Activated CD8-positive, alpha-beta memory T cell treated with anti-CD3 and anti-CD28 coated beads for 24 hours (primary cell): ENCODE data around the gene USP46.

ENCODE experiments used
- DNase-seq: peaks from one replicate; pipeline ENCODE4 v3.0.0-alpha.2; 2020

USP46 gene

GRCh38 chr4:52617336-52618020 lies 41.6 kb downstream of the USP46 start:
- DNase-seq: no peak

- no peak for DNase-seq
These were observed 44.9 kb downstream of the USP46 start for GRCh38 chr4:52614241-52614640.

DNA sequence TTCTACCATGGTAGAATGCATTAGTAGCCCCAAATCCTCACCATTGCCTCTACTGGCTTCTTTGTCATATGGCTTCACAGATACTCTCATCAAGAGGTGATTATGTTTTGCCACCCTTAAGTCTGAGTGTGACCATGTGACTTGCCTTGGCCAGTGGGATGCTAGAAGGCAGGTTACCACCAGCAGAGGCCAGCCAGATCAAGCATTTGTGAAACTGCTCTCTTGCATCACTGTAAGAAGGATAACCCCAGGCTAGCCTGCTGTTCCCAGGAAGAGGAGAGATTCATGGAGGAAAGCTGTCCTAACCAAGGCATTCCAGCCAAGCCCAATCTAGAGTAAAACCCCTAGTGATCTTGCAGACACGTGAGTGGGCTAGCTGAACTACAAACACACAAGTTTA lies 46.8 kb downstream of the USP46 start:
- DNase-seq: no peak

DNA sequence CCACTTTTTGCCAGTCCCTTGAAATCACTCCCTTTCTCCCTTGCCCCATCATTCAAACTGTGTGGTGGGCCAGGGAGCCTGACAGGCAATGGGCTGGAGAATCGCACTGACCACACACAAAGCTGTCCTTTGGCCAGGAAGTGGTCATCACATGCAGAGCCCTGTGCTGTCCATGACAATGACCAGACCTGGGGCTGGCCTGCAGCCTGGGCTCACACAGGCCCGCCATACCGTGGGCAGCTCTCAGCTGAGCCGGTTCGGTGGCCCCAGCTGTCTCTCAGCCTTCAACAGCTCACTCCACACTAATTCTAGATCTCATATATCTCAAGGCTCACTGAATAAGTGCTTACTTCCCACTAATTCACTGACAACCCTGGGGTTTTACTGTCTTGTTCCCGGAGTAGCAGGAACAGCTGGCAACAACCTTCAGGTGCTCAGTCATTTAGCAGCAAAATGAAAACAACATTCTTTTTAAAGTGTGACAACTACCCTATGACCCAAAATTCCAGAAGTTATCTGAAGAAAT lies 48.0 kb downstream of the USP46 start:
- DNase-seq: no peak

DNA sequence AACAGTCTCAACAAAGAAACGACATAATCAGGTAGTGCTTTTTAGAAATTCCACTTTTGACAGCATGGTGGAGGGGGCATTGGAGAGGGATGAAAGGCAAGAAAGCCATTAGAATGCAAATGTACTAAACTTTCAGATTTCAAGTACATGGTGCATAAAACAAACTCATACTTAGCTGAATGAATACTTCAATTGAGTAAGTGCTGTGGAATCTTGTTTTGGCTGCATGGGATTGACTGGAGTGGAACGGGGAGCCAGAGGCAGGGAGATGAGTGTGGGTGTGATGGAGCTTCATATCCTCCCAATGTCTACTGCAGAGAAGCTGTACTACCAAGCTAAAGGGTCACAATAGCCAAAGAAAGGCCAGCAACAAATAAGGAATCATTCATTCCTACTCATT lies 52.4 kb downstream of the USP46 start:
- DNase-seq: no peak

- DNase-seq: no peak
These were observed 53.1 kb downstream of the USP46 start for GRCh38 chr4:52606040-52606439.

DNA sequence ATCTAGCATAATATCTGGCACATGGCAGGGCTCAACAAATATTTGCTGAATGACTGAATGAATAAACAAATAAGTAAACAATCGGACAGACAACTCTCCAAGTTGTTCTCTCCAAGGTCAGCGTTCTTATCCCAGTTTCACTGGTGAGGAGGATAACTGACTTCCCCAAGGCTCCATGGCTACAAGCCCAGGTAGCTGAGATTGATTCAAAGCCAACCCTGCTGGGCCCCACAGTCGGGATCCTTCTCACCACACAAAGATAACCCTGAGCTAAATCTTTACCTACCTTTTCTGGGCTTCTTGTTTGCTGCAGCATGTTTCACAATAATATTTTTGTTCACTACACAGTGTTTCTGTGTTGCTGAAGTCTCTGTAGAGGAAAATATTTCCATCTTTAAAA lies 54.9 kb downstream of the USP46 start:
- DNase-seq: no peak

GRCh38 chr4:52600275-52600674 lies 58.8 kb downstream of the USP46 start:
- no peak for DNase-seq

GRCh38 chr4:52595001-52595400 lies 64.1 kb downstream of the USP46 start:
- DNase-seq: no peak

DNA sequence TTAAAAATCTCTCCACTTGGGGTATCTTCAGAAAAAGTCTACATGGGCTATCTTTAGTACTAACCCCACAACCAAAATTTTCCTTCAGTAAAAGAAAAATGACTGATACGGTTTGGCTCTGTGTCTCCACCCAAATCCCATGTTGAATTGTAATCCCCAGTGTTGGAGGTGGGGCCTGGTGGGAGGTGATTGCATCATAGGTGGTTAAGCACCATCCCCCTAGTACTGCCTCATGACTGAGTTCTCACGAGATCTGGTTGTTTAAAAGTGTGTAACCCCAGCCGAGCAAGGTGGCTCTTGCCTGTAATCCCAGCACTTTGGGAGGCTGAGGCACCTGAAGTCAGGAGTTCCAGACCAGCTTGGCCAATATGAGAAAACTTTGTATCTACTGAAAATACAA lies 66.8 kb downstream of the USP46 start:
- no peak for DNase-seq

GRCh38 chr4:52588771-52589591 lies 70.1 kb downstream of the USP46 start:
- DNase-seq: no peak

- DNase-seq: no peak
These were observed 71.0 kb downstream of the USP46 start for GRCh38 chr4:52588097-52588496.

GRCh38 chr4:52586069-52586468 lies 73.0 kb downstream of the USP46 start:
- DNase-seq: no peak

- DNase-seq: no peak
These were observed 73.7 kb downstream of the USP46 start for GRCh38 chr4:52585379-52585778.

- no peak for DNase-seq
These were observed 79.4 kb downstream of the USP46 start for GRCh38 chr4:52579602-52580272.

- DNase-seq: no peak
These were observed 80.2 kb downstream of the USP46 start for GRCh38 chr4:52578951-52579350.

DNA sequence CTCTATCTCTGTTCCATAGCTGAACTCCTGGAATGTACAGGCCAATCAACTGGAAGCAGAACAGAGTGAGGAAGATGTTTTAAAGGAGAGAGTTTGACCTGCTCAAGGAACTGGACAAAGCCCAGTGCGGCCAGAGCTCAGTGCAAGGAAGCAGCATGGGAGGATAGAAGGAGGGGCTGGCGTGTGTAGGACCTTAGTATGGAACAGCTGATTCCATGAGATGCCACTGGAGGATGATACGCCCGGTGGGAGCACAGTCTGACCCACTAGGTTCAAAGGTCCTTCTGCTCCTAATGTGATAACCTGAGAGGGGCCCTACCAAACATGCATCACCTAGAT lies 81.5 kb downstream of the USP46 start:
- no peak for DNase-seq

GRCh38 chr4:52576961-52577623 lies 82.0 kb downstream of the USP46 start:
- DNase-seq: no peak

- DNase-seq: no peak
These were observed 82.8 kb downstream of the USP46 start for GRCh38 chr4:52576326-52576725.

- DNase-seq: no peak
These were observed 83.7 kb downstream of the USP46 start for GRCh38 chr4:52575406-52575805.

DNA sequence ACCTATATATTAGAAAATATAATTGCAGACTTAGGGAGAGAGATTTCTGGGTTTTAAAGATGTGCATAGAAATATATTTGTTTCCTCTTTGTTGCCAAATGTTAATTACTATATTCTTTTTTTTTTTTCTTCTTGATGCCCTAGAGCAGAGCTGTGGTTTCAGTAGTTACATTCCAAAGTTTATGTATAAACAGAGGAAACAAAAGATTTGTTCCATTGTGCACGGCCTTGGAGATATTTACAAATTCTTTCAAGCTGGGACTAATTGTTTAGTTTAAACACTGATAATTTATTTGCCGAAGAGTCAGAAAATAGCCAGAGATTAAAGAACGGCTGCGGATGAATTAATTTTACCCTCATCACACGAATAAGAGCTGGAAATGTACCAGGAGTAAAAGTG lies 85.1 kb downstream of the USP46 start:
- DNase-seq: no peak

DNA sequence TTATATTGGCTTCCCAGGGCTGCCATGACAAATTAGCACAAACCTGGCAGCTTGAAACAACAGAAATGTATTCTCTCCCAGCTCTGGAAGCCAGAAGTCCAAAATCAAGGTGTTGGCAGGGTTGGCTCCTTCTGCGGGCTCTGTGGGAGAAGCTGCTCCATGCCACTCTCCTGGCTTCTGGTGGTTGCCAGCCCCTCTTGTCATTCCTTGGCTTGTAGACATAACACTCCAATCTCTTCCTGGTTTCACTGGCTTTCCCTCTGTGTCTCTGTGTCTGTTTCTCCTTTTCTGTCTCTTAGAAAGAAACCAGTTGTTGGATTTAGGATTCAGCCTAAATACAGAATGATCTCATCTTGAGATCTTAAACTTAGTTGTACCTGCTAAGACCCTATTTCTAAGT lies 85.5 kb downstream of the USP46 start:
- DNase-seq: no peak

DNA sequence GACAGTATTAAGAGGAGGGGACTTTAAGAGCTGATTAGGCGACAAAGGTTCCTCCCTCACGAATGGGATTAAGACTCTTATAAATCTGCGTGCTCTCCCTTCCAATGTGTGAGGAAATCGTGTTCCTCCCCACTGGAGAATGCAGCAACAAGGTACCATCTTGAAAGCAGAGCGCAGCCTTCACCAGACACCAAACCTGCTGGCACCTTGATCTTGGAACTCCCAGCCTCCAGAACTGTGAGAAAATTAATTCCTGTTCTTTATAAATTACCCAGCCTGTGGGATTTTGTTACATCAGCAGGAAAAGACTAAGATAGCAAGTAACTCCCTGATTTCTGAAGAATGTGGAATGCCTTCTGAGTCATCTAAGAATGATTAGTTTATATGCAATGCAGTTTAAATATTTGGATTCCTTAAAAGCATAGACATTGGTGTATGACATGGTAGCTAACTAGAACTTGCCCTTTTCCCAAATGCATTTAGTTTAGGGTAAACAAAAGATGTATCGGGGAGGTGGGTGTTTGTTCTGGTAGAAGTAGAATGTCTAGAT lies 86.1 kb downstream of the USP46 start:
- no peak for DNase-seq
